Measurements from ENCODE around the gene CDK7.

Gene CDK7

DNA sequence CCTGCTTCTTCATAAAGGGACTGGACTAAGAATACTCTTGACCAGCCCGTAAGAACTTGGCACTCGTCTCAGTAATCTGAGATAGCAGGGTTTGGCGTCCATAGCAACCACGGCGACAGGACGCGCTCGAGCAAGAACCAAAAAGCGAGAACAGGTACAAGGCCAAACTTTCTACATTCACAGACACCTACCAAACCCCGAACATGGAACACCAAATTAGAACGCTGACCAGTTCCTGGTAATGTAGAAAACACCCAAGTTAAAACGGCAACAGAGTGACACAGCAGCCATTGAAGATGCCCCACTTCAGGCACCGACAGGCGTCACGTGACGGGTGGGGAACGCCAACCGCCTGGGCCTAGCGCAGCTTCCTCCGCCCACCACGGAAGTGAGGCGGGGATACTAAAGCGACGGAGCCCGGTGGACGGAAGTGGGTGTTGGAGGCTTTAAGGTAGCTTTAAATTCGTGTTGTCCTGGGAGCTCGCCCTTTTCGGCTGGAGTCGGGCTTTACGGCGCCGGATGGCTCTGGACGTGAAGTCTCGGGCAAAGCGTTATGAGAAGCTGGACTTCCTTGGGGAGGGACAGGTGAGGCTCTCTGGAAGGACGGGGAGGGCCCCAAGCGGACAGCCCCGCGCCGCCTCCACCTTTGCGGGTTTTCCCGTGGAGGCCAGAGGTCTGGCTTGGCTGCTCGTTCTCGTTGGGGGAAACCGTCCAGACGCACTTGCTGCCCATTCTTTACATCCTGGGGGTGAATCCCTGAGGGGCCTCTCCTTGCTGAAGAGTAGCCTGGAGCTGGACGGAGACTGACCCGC is at the start of gene CDK7:
Gene CDK7, plus strand, starts transcription at position 430 of the 812 bp plus-strand sequence. Its CDS starts 90 bp downstream, at position 520.
- peak within 1 kb of the TSS; percentile 97 for H3K4me3 Mint-ChIP-seq
- peak within 1 kb of the TSS; percentile 81 for H3K27ac Mint-ChIP-seq
- H3K9me3 Mint-ChIP-seq: no peaks in the 10 kb centered on the region
- H3K27me3 Mint-ChIP-seq (ENCODE audit: low read depth): no peaks in the 10 kb centered on the region
- H3K4me1 Mint-ChIP-seq (ENCODE audit: low read depth): peaks cover 26% of the 10 kb centered on the region
- peaks cover 12% of the 10 kb centered on the region for H3K36me3 Mint-ChIP-seq (ENCODE audit: low read depth)

DNA sequence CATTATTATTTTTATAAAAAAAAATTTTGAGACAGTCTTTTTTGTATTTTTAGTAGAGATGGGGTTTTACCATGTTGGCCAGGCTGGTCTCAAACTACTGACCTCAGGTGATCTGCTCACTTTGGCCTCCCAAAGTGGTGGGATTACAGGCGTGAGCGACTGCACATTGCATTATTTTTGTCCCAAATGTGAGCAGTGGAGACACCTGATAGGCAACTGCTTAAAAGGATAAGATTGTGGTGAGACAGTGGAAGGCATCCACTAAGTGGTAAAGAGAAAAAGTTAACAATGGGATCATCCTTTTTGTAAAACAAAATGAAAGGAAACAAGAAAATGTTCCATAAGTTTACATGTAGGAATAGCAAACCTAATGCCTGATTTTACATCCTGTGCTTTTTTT is 47.3 kb upstream of the CDK7 start:
- Mint-ChIP-seq H3K27ac (no peak overlapping the region), H3K27me3 (ENCODE audit: low read depth) (no peaks in the 10 kb centered on the region), H3K4me3 (no peak overlapping the region), H3K4me1 (ENCODE audit: low read depth) (peaks cover 16% of the 10 kb centered on the region), H3K36me3 (ENCODE audit: low read depth) (no peaks in the 10 kb centered on the region), H3K9me3 (no peaks in the 10 kb centered on the region)

DNA sequence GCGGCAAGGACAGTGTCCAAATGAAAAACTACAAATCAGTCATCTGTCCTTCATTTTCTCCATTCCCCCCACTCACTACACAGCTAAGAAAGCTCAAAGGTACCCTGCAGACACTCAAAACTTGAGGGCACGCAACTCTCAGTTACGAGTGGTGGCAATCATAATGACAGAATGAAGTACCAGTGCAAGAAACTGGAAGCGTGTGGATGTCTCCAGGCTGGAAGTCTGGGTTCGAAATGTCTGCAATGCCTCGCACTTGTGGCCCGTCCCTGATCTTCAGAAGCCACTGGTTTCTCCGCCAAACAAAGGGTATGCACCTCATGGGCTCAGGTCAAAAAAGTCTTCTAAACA is 45.9 kb upstream of the CDK7 start:
- H3K27ac Mint-ChIP-seq: peak overlapping the region; percentile 93
- peak overlapping the region; percentile 92 for H3K4me3 Mint-ChIP-seq
- no peaks in the 10 kb centered on the region for H3K36me3 Mint-ChIP-seq (ENCODE audit: low read depth)
- H3K27me3 Mint-ChIP-seq (ENCODE audit: low read depth): no peaks in the 10 kb centered on the region
- peaks cover 16% of the 10 kb centered on the region for H3K4me1 Mint-ChIP-seq (ENCODE audit: low read depth)
- H3K9me3 Mint-ChIP-seq: no peaks in the 10 kb centered on the region

DNA sequence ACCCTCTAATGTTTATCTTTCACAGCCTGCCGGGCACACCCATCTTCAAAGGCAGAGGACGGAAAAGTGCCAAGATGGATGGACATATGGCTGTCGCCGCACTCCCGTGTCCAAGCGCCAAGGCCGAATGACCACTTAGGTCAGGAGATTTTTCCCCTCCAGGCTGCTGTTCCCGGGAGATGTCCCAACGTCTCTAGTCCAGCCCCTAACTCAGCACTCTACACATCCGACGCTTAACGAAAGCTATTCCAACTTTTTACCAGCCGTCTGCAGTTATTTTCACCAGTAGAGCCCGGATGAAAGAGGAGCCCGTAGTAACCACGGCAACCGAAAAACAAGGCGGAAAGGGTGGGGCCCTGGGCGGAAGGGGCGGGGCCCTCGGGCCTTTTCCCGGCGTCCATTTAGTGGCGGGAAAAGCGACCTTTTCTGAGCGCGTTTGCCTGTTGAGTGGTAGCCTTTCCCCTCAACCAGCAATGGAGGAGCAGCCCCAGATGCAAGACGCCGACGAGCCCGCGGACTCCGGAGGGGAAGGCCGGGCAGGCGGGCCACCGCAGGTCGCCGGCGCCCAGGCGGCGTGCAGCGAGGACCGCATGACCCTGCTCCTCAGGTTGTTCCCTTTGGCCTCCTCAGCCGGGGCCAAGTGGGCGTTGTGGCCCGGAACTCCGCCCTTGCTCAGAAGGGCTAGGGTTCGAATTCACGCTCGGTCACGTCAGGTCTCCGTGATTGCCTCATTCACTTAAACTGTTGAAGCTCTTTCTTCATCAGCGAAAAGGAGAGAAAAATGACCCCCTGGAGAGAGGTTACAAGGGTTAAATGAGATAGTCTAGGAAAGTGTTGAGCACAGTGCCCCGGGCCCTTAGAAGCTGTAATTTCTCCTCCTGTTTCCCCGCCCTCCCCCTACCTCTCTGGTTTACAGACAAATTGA is 45.3 kb upstream of the CDK7 start, which contains the start of gene CENPH:
Gene CENPH, plus strand, starts transcription at position 422 of the 925 bp plus-strand sequence. Its CDS starts 52 bp downstream, at position 474.
- Mint-ChIP-seq H3K36me3 (ENCODE audit: low read depth) (no peaks in the 10 kb centered on the region), H3K27ac (peak within 1 kb of the TSS; percentile 93), H3K27me3 (ENCODE audit: low read depth) (no peaks in the 10 kb centered on the region), H3K4me1 (ENCODE audit: low read depth) (peaks cover 16% of the 10 kb centered on the region), H3K9me3 (no peaks in the 10 kb centered on the region), H3K4me3 (peak within 1 kb of the TSS; percentile 92)

GRCh38 chr5:69202497-69202896 is 32.2 kb upstream of the CDK7 start:
- no peak overlapping the region for H3K4me3 Mint-ChIP-seq
- H3K36me3 Mint-ChIP-seq (ENCODE audit: low read depth): peaks cover 12% of the 10 kb centered on the region
- no peaks in the 10 kb centered on the region for H3K9me3 Mint-ChIP-seq
- H3K27ac Mint-ChIP-seq: no peak overlapping the region
- H3K27me3 Mint-ChIP-seq (ENCODE audit: low read depth): no peaks in the 10 kb centered on the region
- no peaks in the 10 kb centered on the region for H3K4me1 Mint-ChIP-seq (ENCODE audit: low read depth)

GRCh38 chr5:69206528-69207190 is 28.0 kb upstream of the CDK7 start:
- H3K9me3 Mint-ChIP-seq: no peaks in the 10 kb centered on the region
- peaks cover 1% of the 10 kb centered on the region for H3K36me3 Mint-ChIP-seq (ENCODE audit: low read depth)
- no peaks in the 10 kb centered on the region for H3K4me1 Mint-ChIP-seq (ENCODE audit: low read depth)
- no peaks in the 10 kb centered on the region for H3K27me3 Mint-ChIP-seq (ENCODE audit: low read depth)
- H3K27ac Mint-ChIP-seq: no peak overlapping the region
- no peak overlapping the region for H3K4me3 Mint-ChIP-seq

- no peaks in the 10 kb centered on the region for H3K9me3 Mint-ChIP-seq
- H3K27ac Mint-ChIP-seq: no peak overlapping the region
- peaks cover 4% of the 10 kb centered on the region for H3K4me1 Mint-ChIP-seq (ENCODE audit: low read depth)
- H3K27me3 Mint-ChIP-seq (ENCODE audit: low read depth): no peaks in the 10 kb centered on the region
- H3K4me3 Mint-ChIP-seq: no peak overlapping the region
- no peaks in the 10 kb centered on the region for H3K36me3 Mint-ChIP-seq (ENCODE audit: low read depth)
Measured at GRCh38 chr5:69209602-69210001, 25.1 kb upstream of the CDK7 start.

GRCh38 chr5:69211200-69211599 is 23.5 kb upstream of the CDK7 start:
- H3K4me1 Mint-ChIP-seq (ENCODE audit: low read depth): peaks cover 6% of the 10 kb centered on the region
- H3K27ac Mint-ChIP-seq: no peak overlapping the region
- no peaks in the 10 kb centered on the region for H3K27me3 Mint-ChIP-seq (ENCODE audit: low read depth)

GRCh38 chr5:69212022-69212421 is 22.7 kb upstream of the CDK7 start:
- H3K27ac Mint-ChIP-seq: peak overlapping the region; percentile 57
- H3K4me1 Mint-ChIP-seq (ENCODE audit: low read depth): peaks cover 7% of the 10 kb centered on the region
- no peaks in the 10 kb centered on the region for H3K36me3 Mint-ChIP-seq (ENCODE audit: low read depth)
- H3K27me3 Mint-ChIP-seq (ENCODE audit: low read depth): no peaks in the 10 kb centered on the region
- H3K9me3 Mint-ChIP-seq: no peaks in the 10 kb centered on the region
- no peak overlapping the region for H3K4me3 Mint-ChIP-seq

More at GRCh38 chr5:69211200-69211599, 23.5 kb upstream of the CDK7 start:
- Mint-ChIP-seq H3K4me3 (no peak overlapping the region), H3K9me3 (no peaks in the 10 kb centered on the region), H3K36me3 (ENCODE audit: low read depth) (no peaks in the 10 kb centered on the region)

DNA sequence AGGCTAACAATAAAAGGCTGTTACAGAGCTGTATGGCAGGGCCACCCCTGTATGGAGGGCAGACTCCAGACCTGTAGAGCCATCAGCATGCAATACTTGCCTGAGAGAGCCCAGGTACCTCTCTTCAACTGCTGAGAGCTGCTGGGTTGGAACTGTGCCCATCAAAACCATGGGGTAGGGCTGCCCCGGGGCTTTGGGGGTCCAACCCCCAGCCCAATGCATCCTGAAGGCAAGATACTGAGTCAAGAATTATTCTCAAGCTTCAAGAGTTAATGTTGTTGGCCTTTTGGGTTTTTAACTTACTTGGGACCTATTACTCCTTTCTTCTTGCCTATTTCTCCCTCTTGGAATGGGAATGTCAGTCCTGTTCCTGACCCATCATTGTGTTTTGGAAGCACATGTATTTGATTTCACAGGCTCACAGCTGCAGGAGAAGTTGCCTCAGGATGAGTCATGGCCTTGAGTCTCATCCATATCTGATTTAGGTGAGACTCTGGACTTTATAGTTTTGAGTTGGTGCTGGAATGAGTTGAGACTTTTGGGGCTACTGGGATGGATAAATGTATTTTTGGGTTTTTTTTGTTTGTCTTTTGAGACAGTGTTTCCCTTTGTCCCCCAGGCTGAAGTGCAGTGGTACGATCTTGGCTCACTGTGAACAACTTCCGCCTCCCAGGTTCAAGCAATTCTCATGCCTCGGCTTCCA is 21.0 kb upstream of the CDK7 start:
- Mint-ChIP-seq H3K4me1 (ENCODE audit: low read depth) (peaks cover 14% of the 10 kb centered on the region), H3K36me3 (ENCODE audit: low read depth) (peaks cover 2% of the 10 kb centered on the region), H3K4me3 (no peak overlapping the region)

GRCh38 chr5:69217151-69217511 is 17.6 kb upstream of the CDK7 start:
- Mint-ChIP-seq H3K36me3 (ENCODE audit: low read depth) (peaks cover 8% of the 10 kb centered on the region), H3K27me3 (ENCODE audit: low read depth) (no peaks in the 10 kb centered on the region), H3K9me3 (no peaks in the 10 kb centered on the region), H3K4me1 (ENCODE audit: low read depth) (peaks cover 18% of the 10 kb centered on the region), H3K4me3 (peak overlapping the region; percentile 96), H3K27ac (peak overlapping the region; percentile 97)

More for the DNA sequence above, 21.0 kb upstream of the CDK7 start:
- peak overlapping the region; percentile 15 for H3K27ac Mint-ChIP-seq
- H3K27me3 Mint-ChIP-seq (ENCODE audit: low read depth): no peaks in the 10 kb centered on the region
- H3K9me3 Mint-ChIP-seq: no peaks in the 10 kb centered on the region

- Mint-ChIP-seq H3K4me1 (ENCODE audit: low read depth) (peaks cover 18% of the 10 kb centered on the region), H3K9me3 (no peaks in the 10 kb centered on the region), H3K27ac (peak overlapping the region; percentile 97), H3K27me3 (ENCODE audit: low read depth) (no peaks in the 10 kb centered on the region), H3K4me3 (peak overlapping the region; percentile 96), H3K36me3 (ENCODE audit: low read depth) (peaks cover 9% of the 10 kb centered on the region)
Measured at GRCh38 chr5:69217548-69218526, 16.8 kb upstream of the CDK7 start.

- Mint-ChIP-seq H3K27ac (no peak overlapping the region), H3K36me3 (ENCODE audit: low read depth) (peaks cover 9% of the 10 kb centered on the region)
Measured at GRCh38 chr5:69219939-69220338, 14.7 kb upstream of the CDK7 start.

More at GRCh38 chr5:69219939-69220338, 14.7 kb upstream of the CDK7 start:
- Mint-ChIP-seq H3K4me1 (ENCODE audit: low read depth) (peaks cover 18% of the 10 kb centered on the region), H3K4me3 (no peak overlapping the region), H3K9me3 (no peaks in the 10 kb centered on the region), H3K27me3 (ENCODE audit: low read depth) (no peaks in the 10 kb centered on the region)
